Measurements from ENCODE around the gene PAQR5.

DNA sequence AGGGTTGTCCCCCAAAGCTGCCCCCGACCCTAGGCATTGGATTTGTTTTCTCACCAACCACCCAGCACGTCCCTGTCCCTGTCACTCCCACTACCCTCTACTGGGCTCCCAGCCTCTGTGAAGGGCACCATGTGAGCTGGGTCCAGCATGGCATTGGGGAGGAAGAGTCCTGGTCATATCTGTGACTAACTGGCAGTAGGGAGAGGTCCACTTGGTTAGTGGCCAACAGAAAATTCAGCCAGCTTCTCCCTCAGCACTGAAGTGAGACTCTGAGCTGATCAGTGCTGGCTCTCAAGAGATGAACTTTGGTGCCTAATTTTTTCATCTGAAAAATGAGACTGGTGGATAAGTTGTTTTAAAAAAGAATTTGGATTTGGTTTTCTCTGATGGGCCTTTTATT, 104.1 kb downstream of the PAQR5 start:
- TF ChIP-seq, protein P1, sequence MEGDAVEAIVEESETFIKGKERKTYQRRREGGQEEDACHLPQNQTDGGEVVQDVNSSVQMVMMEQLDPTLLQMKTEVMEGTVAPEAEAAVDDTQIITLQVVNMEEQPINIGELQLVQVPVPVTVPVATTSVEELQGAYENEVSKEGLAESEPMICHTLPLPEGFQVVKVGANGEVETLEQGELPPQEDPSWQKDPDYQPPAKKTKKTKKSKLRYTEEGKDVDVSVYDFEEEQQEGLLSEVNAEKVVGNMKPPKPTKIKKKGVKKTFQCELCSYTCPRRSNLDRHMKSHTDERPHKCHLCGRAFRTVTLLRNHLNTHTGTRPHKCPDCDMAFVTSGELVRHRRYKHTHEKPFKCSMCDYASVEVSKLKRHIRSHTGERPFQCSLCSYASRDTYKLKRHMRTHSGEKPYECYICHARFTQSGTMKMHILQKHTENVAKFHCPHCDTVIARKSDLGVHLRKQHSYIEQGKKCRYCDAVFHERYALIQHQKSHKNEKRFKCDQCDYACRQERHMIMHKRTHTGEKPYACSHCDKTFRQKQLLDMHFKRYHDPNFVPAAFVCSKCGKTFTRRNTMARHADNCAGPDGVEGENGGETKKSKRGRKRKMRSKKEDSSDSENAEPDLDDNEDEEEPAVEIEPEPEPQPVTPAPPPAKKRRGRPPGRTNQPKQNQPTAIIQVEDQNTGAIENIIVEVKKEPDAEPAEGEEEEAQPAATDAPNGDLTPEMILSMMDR (IDR thresholded peaks at IDR 0.05; ENCODE audit: borderline replicate concordance, extremely low read depth, low read length, poor library complexity, severe bottlenecking): no peak
- TF ChIP-seq EZH2 (IDR thresholded peaks at IDR 0.05; ENCODE audit: borderline replicate concordance, low read depth, low read length, severe bottlenecking): no peak

Data from DND-41 (cell line).